ENCODE results near the gene NLRP3. TPM values are rescaled to one million over a fixed set of nuclear protein-coding genes. Genes with fewer than 3 reads are reported as not detected.

Gene NLRP3
- total RNA-seq, 1 experiment from 2014 or later = 0.33 TPM

GRCh38 chr1:247385283-247385682 is 30.7 kb upstream of the NLRP3 start:
- DNase-seq (ENCODE audit: low read depth, low spot score) (no peak), ATAC-seq (no peak)
- in situ Hi-C loops (cut with HindIII; ENCODE audit: low pct_unique_long_range_greater_than_20kb, low sequenced_read_pairs) (no loop called here), intact Hi-C loops (cut with micrococcal nuclease; ENCODE audit: unreplicated experiment) (no loop called here)
- Histone ChIP-seq H3K9me3 (ENCODE audit: control insufficient read depth, insufficient read depth, low read depth, low read length) (no peaks in the 10 kb centered on the region), H3K27me3 (ENCODE audit: control insufficient read depth, insufficient read depth, low read length) (no peaks in the 10 kb centered on the region), H3K27ac (ENCODE audit: low read length) (no peak overlapping the region), H3K4me3 (ENCODE audit: low read depth in 2 of 2, low read length in 2 of 2) (no peak overlapping the region), H3K36me3 (ENCODE audit: control insufficient read depth, insufficient read depth, low read length) (no peaks in the 10 kb centered on the region), H3K4me1 (ENCODE audit: control insufficient read depth, insufficient read depth, low read length) (no peaks in the 10 kb centered on the region; the same call in 1 of the 2 replicates)
- POLR2A ChIA-PET = no interaction called here
- CTCF ChIA-PET = no interaction called here
- no TSS peak for BruUV-seq (replicated peaks)
- TF ChIP-seq TCF7L2 (IDR thresholded peaks at IDR 0.05; ENCODE audit: low read depth, low read length) = no peak
- no peak for TF ChIP-seq POLR2AphosphoS5 (IDR thresholded peaks at IDR 0.05; ENCODE audit: low read depth, low read length)
- TF ChIP-seq REST (IDR thresholded peaks at IDR 0.05; ENCODE audit: insufficient read depth in 1 of 2, low read depth in 2 of 2, low read length in 1 of 2) = no peak
- no peak for TF ChIP-seq CTCF (IDR thresholded peaks at IDR 0.05)
- no peak for TF ChIP-seq SIN3A (IDR thresholded peaks at IDR 0.05; ENCODE audit: borderline replicate concordance, insufficient read depth, low read depth, low read length)

DNA sequence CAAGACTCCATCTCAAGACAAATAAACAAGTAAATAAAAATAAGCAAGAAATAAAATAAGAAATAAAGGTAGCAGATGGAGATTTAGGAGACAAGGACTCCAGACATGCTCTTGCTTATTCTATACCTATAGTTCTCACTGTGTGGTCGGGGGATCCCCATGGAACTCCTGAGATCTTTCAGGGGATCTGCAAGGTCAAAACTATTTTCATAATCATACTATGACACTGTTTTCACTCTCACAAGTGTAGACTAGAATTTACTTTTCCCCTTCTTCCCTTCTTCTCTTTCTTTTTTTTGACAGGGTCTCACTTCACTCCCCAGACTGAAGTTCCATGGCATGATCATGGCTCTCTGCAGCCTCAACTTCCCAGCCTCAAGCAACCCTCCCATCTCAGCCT is 29.8 kb upstream of the NLRP3 start:
- Histone ChIP-seq H3K4me1 (ENCODE audit: control insufficient read depth, insufficient read depth, low read length) (no peaks in the 10 kb centered on the region; the same call in 1 of the 2 replicates), H3K27ac (ENCODE audit: low read length) (no peak overlapping the region), H3K9me3 (ENCODE audit: control insufficient read depth, insufficient read depth, low read depth, low read length) (no peaks in the 10 kb centered on the region), H3K27me3 (ENCODE audit: control insufficient read depth, insufficient read depth, low read length) (no peaks in the 10 kb centered on the region), H3K4me3 (ENCODE audit: low read depth in 2 of 2, low read length in 2 of 2) (no peak overlapping the region), H3K36me3 (ENCODE audit: control insufficient read depth, insufficient read depth, low read length) (no peaks in the 10 kb centered on the region)
- in situ Hi-C loops (cut with HindIII; ENCODE audit: low pct_unique_long_range_greater_than_20kb, low sequenced_read_pairs) (no loop called here), intact Hi-C loops (cut with micrococcal nuclease; ENCODE audit: unreplicated experiment) (no loop called here)
- no peak for ATAC-seq
- POLR2A ChIA-PET = no interaction called here
- CTCF ChIA-PET = no interaction called here
- TF ChIP-seq SIN3A (IDR thresholded peaks at IDR 0.05; ENCODE audit: borderline replicate concordance, insufficient read depth, low read depth, low read length) = no peak
- no peak for TF ChIP-seq CTCF (IDR thresholded peaks at IDR 0.05)
- TF ChIP-seq REST (IDR thresholded peaks at IDR 0.05; ENCODE audit: insufficient read depth in 1 of 2, low read depth in 2 of 2, low read length in 1 of 2) = no peak
- TF ChIP-seq POLR2AphosphoS5 (IDR thresholded peaks at IDR 0.05; ENCODE audit: low read depth, low read length) = no peak
- no peak for TF ChIP-seq TCF7L2 (IDR thresholded peaks at IDR 0.05; ENCODE audit: low read depth, low read length)
- no TSS peak for BruUV-seq (replicated peaks)
- no peak for DNase-seq (ENCODE audit: low read depth, low spot score)
